Measurements from ENCODE around the gene MEIOSIN.

Gene MEIOSIN

DNA sequence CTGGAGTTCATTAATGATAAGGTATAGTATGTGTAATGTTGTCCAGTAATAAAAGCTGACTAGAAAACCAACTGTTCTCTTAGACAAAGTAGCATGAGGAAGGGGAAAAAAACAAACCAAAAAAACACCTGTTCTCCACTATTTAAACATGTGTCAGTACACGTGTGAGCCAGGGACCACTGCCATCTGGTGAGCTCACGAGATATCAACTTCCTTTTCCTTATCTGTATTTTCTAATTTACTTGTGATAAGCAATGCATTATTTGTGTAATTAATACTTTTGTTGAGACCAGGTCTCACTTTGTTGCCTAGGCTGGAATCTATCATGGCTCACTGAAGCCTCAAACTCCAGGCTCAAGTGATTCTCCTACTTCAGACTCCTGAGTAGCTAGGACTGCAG lies 40.1 kb downstream of the MEIOSIN start (continued):
- TF ChIP-seq, protein P1, sequence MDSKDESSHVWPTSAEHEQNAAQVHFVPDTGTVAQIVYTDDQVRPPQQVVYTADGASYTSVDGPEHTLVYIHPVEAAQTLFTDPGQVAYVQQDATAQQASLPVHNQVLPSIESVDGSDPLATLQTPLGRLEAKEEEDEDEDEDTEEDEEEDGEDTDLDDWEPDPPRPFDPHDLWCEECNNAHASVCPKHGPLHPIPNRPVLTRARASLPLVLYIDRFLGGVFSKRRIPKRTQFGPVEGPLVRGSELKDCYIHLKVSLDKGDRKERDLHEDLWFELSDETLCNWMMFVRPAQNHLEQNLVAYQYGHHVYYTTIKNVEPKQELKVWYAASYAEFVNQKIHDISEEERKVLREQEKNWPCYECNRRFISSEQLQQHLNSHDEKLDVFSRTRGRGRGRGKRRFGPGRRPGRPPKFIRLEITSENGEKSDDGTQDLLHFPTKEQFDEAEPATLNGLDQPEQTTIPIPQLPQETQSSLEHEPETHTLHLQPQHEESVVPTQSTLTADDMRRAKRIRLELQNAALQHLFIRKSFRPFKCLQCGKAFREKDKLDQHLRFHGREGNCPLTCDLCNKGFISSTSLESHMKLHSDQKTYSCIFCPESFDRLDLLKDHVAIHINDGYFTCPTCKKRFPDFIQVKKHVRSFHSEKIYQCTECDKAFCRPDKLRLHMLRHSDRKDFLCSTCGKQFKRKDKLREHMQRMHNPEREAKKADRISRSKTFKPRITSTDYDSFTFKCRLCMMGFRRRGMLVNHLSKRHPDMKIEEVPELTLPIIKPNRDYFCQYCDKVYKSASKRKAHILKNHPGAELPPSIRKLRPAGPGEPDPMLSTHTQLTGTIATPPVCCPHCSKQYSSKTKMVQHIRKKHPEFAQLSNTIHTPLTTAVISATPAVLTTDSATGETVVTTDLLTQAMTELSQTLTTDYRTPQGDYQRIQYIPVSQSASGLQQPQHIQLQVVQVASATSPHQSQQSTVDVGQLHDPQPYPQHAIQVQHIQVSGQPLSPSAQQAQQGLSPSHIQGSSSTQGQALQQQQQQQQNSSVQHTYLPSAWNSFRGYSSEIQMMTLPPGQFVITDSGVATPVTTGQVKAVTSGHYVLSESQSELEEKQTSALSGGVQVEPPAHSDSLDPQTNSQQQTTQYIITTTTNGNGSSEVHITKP (tag by site-specific recombination; IDR thresholded peaks at IDR 0.05) = no peak
- TF ChIP-seq ZNF654 (tag by site-specific recombination; IDR thresholded peaks at IDR 0.05; ENCODE audit: low read depth) = no peak
- TF ChIP-seq, protein P2, sequence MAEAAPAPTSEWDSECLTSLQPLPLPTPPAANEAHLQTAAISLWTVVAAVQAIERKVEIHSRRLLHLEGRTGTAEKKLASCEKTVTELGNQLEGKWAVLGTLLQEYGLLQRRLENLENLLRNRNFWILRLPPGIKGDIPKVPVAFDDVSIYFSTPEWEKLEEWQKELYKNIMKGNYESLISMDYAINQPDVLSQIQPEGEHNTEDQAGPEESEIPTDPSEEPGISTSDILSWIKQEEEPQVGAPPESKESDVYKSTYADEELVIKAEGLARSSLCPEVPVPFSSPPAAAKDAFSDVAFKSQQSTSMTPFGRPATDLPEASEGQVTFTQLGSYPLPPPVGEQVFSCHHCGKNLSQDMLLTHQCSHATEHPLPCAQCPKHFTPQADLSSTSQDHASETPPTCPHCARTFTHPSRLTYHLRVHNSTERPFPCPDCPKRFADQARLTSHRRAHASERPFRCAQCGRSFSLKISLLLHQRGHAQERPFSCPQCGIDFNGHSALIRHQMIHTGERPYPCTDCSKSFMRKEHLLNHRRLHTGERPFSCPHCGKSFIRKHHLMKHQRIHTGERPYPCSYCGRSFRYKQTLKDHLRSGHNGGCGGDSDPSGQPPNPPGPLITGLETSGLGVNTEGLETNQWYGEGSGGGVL (tag by site-specific recombination; IDR thresholded peaks at IDR 0.05) = no peak
- TF ChIP-seq KLF16 (tag by site-specific recombination; IDR thresholded peaks at IDR 0.05) = no peak
- TF ChIP-seq ZNF335 (tag by site-specific recombination; conservative IDR thresholded peaks at IDR 0.05) = no peak

DNA sequence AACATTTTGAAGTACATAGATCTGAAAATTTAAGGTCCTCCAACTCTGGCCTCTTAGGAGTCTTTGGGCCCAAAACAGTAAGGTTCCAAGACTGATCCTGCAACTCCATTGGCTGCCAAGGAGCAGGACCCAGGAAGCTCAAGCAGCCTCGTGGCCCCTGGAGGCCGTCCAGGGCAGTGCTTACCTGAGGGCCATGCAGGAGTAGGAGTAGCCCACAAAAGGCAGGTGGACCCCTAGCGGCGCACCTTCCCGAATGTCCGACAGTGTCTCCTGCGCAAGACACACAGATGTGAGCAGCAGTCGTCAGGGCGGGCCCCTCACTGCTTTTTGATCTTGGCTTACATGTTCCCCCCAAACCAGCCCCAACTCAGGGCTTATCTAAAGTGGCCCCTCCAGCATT lies 41.5 kb downstream of the MEIOSIN start:
- Histone ChIP-seq H3K36me3 (ENCODE audit: control insufficient read depth in 2 of 2, insufficient read depth in 1 of 2, low read length in 2 of 2) (peaks cover 21 to 58% of the 10 kb centered on the region in 2 experiments), H3K9me3 (ENCODE audit: control insufficient read depth, insufficient read depth, low read depth, low read length) (no peaks in the 10 kb centered on the region), H3K27ac (ENCODE audit: extremely low read depth, low read depth, low read length) (no peak overlapping the region), H3K4me3 (ENCODE audit: low read depth, low read length) (no peak overlapping the region), H3K4me1 (ENCODE audit: control insufficient read depth, insufficient read depth, low read length) (peaks cover 8% of the 10 kb centered on the region)
- TF ChIP-seq ZNF138 (tag by site-specific recombination; IDR thresholded peaks at IDR 0.05; ENCODE audit: borderline replicate concordance) (no peak), ZSCAN23 (tag by site-specific recombination; IDR thresholded peaks at IDR 0.05) (no peak), ZNF114 (tag by site-specific recombination; IDR thresholded peaks at IDR 0.05) (no peak), ZNF302 (tag by site-specific recombination; IDR thresholded peaks at IDR 0.05; ENCODE audit: low read depth) (no peak), ZNF221 (tag by site-specific recombination; IDR thresholded peaks at IDR 0.05; ENCODE audit: borderline replicate concordance) (no peak), ZNF624 (tag by site-specific recombination; IDR thresholded peaks at IDR 0.05) (no peak), ZNF157 (tag by site-specific recombination; IDR thresholded peaks at IDR 0.05) (no peak), ZNF830 (tag by site-specific recombination; IDR thresholded peaks at IDR 0.05; ENCODE audit: low read depth) (no peak), ZNF629 (tag by site-specific recombination; IDR thresholded peaks at IDR 0.05) (no peak), SCRT1 (tag by site-specific recombination; IDR thresholded peaks at IDR 0.05; ENCODE audit: borderline replicate concordance) (no peak), ZBTB8A (tag by site-specific recombination; IDR thresholded peaks at IDR 0.05) (no peak), ZNF16 (tag by site-specific recombination; IDR thresholded peaks at IDR 0.05; ENCODE audit: low read depth) (no peak), KLF1 (tag by site-specific recombination; IDR thresholded peaks at IDR 0.05) (no peak), ZBTB17 (tag by site-specific recombination; IDR thresholded peaks at IDR 0.05) (no peak), ZNF274 (IDR thresholded peaks at IDR 0.05; ENCODE audit: low read length) (no peak), ZNF274 (tag by site-specific recombination; IDR thresholded peaks at IDR 0.05; ENCODE audit: borderline replicate concordance) (no peak), GFI1B (tag by site-specific recombination; IDR thresholded peaks at IDR 0.05) (no peak), ZNF48 (tag by site-specific recombination; IDR thresholded peaks at IDR 0.05) (no peak), MZF1 (tag by site-specific recombination; IDR thresholded peaks at IDR 0.05; ENCODE audit: borderline replicate concordance) (no peak)
- TF ChIP-seq, protein P3, sequence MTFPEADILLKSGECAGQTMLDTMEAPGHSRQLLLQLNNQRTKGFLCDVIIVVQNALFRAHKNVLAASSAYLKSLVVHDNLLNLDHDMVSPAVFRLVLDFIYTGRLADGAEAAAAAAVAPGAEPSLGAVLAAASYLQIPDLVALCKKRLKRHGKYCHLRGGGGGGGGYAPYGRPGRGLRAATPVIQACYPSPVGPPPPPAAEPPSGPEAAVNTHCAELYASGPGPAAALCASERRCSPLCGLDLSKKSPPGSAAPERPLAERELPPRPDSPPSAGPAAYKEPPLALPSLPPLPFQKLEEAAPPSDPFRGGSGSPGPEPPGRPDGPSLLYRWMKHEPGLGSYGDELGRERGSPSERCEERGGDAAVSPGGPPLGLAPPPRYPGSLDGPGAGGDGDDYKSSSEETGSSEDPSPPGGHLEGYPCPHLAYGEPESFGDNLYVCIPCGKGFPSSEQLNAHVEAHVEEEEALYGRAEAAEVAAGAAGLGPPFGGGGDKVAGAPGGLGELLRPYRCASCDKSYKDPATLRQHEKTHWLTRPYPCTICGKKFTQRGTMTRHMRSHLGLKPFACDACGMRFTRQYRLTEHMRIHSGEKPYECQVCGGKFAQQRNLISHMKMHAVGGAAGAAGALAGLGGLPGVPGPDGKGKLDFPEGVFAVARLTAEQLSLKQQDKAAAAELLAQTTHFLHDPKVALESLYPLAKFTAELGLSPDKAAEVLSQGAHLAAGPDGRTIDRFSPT (tag by site-specific recombination; IDR thresholded peaks at IDR 0.05) = no peak
- TF ChIP-seq, protein P4, sequence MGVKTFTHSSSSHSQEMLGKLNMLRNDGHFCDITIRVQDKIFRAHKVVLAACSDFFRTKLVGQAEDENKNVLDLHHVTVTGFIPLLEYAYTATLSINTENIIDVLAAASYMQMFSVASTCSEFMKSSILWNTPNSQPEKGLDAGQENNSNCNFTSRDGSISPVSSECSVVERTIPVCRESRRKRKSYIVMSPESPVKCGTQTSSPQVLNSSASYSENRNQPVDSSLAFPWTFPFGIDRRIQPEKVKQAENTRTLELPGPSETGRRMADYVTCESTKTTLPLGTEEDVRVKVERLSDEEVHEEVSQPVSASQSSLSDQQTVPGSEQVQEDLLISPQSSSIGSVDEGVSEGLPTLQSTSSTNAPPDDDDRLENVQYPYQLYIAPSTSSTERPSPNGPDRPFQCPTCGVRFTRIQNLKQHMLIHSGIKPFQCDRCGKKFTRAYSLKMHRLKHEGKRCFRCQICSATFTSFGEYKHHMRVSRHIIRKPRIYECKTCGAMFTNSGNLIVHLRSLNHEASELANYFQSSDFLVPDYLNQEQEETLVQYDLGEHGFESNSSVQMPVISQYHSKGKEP (tag by site-specific recombination; IDR thresholded peaks at IDR 0.05) = no peak
- POLR2A ChIA-PET = interaction anchor here (0.7 to 6.2 kb wide), 3 partner anchors 8 to 44 kb away, joined by 3 to 78 read pairs (median 7); partner anchors contain the start of genes DMPK and FBXO46
- CTCF ChIA-PET = interaction anchor here (0.6 to 1.6 kb wide), 2 partner anchors 25 to 45 kb away, joined by 3 read pairs; no protein-coding TSS in a partner anchor
